ENCODE results near the gene KRT7.

GRCh38 chr12:52243856-52244614 is 11.0 kb downstream of the KRT7 start:
- TF ChIP-seq POLR2AphosphoS5 (IDR thresholded peaks at IDR 0.05; ENCODE audit: low read depth, low read length) = no peak
- TF ChIP-seq SIN3A (IDR thresholded peaks at IDR 0.05; ENCODE audit: borderline replicate concordance, insufficient read depth, low read length) = no peak
- peak; percentile 93 for TF ChIP-seq FOXP2 (optimal IDR thresholded peaks at IDR 0.05; ENCODE audit: borderline replicate concordance, extremely low read depth, extremely low read length, insufficient read depth)
